HS-27A (cell line): ENCODE data around the gene LGALS12.

Experiments
- DNase-seq: peaks from one replicate; pipeline ENCODE4 v3.0.0-alpha.2; 2012; ENCODE audit warnings: low read depth, missing footprints

The LGALS12 gene, protein sequence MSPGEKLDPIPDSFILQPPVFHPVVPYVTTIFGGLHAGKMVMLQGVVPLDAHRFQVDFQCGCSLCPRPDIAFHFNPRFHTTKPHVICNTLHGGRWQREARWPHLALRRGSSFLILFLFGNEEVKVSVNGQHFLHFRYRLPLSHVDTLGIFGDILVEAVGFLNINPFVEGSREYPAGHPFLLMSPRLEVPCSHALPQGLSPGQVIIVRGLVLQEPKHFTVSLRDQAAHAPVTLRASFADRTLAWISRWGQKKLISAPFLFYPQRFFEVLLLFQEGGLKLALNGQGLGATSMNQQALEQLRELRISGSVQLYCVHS

DNA sequence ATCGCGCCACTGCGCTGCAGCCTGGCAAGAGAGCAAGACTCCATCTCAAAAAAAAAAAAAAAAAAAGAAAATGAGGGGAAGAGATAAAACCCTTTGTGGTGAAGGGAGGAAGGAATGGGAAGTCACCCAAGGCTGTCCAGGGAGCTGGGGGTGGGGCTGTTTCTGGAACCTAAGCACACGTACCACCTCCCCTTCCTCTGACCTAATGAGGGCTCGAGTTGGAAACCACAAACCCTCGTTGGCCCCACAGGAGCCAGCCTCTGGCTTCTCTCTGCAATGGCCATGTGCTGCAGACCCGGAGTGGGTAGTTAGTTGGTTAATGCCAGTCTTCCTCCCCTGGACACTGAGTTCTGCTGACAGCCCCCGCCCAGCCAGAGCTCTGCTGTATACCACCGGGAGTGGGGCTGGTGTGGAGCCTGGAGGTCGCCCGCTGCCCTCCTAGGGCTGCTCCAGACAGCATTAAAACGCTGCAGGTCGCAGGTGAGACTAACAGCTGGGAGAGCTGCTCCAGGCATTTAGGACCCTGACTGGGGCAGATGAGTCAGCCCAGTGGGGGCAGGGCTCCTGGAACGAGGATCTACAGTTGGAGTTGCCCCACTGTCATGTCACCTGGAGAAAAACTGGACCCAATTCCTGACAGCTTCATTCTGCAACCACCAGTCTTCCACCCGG, at the start of gene LGALS12:
LGALS12 (plus strand) TSS at position 228 of the 672 bp plus-strand sequence; CDS start at position 603, 375 bp downstream.
- no peak for DNase-seq

DNA sequence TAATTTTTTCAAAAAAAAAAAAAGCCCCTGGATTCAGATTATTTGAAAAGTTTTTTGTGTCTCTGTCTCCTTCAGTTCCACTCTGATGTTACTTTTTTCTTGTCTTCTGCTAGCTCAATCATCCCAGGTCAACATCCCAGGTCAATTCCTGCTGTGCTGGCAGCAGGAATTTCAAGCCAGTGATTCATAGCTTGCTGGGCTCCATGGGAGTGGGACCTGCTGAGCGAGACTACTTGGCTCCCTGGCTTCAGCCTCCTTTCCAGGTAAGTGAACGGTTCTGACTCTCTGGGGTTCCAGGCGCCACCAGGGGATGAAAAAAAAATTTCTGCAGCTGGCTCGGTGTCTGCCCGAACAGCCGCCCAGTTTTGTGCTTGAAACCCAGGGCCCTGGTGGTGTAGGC, 46.3 kb upstream of the LGALS12 start:
- no peak for DNase-seq

DNA sequence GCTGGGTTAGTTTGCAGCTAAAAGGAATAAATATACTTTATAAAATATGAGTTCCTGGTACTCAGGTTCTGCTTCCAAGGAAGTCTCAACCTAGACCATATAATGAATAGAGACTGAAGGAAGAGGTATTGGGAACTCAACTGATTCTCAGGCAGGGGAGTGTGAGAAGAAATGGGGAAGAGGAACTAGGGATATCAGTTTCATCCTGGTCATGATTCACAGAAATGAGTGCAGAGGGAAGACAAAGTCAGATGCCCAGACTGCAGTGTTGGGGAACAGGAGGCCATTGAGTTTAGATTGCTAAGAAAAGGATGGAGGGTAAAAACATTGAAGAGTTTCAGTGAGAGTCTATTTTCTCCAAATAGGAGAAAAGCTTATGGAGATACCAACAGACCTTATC, 43.7 kb upstream of the LGALS12 start:
- no peak for DNase-seq

DNA sequence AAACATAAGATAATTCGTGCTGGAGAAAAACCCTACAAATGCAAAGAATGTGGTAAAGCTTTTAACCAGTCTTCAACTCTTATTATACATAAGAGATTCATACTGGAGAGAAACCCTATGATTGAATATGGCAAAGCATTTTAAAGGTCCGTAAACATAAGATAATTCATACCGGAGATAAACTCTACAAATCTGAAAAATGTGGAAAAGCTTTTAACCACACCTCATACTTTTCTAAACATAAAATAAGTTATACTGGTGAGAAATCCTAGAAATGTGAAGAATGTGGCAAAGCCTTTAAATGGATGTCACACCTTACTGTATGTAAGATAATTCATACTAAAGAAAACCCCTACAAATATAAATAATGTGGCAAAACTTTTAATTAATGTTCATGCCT, 35.6 kb upstream of the LGALS12 start:
- DNase-seq: no peak

DNA sequence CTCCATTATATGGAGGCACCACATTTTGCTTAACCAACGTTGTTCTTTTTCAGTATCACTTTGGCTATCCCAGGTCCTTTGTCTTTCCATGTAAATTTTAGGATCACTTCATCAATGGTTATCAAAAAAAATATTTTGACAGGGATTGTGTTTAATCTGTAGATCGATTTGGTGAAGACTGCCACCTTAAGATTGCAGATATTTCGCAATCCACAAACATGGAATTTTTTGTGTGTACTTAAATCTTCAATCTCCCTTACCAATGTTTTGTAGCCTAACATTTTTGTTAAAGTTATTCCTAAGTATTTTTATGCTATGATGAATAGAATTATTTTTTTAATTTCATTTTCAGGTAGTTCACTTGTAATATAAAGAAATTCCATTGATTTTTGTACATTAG, 33.5 kb upstream of the LGALS12 start:
- no peak for DNase-seq

DNA sequence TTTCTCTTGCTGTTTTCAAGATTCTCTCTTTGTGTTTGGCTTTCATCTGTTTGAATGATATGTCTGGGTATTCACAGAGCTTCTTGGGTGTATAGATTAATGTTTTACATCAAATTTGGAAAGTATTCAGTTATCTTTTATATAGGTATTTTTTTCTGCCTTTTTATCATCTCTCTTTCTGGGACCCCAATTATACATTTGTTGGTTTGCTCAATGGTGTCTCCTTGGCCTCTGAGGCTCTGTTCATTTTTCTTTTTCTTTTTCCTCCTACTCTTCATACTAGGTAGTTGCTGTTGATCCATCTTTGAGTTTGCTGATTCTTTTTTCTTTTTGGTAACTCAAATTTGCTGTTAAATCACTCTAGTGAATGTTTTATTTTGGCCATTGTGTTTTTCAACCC, 29.3 kb upstream of the LGALS12 start:
- no peak for DNase-seq

DNA sequence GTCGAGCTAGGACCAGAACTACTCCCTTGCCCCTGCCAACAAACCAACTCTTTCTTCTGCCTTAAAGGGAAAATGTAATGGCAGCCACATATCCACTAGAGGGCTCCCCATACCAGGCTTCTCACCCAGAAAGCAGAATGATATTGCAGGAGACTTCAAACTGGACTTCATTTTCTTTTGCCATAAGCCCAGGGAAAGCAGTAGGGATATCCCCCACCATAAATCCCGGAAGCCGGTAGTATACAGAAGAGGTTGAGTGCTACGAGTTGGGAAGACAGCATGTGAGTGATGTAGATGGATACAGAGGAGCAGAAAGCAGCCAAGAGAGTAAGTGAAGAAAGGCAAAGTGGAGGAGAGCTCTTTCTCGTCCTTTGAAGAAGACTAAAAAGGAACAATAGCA, 27.0 kb upstream of the LGALS12 start:
- peak; percentile 41 for DNase-seq

DNA sequence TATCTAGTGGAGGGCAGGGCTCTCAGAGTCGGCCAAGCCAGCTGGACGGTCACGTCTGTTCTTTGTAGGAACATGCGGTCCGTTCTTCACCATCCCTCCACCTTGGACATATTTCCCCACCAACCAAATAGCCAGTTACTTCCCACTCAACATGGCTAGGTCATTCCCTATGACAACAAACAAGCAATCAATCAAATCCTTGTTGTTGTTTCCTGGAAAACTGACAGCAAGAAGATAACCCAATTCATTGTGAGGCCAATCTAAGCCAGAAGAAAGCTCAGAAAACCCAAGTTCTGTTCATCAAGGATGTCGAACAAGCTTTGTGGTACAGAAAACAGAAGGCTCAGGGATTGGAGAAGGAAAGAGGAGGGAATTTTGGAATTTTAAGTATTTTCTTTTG, 25.8 kb upstream of the LGALS12 start:
- no peak for DNase-seq

DNA sequence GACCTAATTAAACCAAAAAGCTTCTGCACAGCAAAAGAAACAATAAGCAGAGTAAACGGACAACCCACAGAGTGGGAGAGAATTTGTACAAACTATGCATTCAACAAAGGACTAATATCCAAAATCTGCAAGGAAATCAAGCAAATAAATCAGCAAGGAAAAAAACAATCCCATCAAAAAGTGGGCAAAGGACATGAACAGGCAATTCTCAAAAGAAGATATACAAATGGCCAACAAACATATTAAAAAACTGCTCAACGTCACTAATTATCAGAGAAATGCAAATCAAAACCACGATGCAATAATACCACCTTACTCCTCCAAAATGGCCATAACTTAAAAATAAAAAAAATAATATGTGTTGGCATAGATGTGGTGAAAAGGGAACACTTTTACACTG, 20.1 kb upstream of the LGALS12 start:
- DNase-seq: no peak

DNA sequence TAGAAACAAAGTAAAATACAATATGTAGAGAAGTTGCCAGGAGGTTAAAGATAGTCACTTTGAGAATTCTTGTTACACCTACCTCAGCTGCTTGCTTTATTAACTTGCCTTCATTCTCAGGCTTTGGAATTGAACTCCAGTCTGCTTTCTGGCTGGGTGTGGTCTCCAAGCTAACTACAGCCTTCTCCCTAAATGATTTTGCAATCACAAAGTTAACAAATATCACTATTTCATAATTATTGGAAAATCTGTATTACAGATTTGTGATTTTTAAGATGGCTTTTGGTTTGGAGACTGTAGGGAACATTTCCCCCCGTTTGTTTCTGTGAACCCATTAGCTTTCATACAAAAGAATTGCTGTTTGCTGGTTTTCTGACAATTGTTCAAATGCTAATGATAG, 17.1 kb upstream of the LGALS12 start:
- DNase-seq: no peak

DNA sequence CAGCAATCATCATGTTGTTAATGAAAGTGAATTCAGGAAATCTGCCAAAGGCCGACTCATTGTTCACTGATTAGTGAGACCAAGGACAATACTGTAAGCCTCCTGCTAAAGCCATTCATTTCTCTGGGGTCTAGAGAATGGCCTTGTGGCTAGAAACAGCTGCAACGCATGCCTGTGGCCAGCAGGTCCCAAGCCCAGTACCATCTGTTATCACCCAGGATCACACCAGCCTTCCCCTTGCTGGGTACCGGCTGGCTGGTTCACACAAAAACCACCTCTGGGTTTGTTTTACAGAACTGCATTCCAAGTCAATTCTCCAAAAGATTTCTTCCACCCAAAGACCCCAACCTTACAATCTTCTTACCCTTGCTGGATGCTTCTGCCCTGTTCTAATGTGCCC, 16.0 kb upstream of the LGALS12 start:
- DNase-seq: no peak

DNA sequence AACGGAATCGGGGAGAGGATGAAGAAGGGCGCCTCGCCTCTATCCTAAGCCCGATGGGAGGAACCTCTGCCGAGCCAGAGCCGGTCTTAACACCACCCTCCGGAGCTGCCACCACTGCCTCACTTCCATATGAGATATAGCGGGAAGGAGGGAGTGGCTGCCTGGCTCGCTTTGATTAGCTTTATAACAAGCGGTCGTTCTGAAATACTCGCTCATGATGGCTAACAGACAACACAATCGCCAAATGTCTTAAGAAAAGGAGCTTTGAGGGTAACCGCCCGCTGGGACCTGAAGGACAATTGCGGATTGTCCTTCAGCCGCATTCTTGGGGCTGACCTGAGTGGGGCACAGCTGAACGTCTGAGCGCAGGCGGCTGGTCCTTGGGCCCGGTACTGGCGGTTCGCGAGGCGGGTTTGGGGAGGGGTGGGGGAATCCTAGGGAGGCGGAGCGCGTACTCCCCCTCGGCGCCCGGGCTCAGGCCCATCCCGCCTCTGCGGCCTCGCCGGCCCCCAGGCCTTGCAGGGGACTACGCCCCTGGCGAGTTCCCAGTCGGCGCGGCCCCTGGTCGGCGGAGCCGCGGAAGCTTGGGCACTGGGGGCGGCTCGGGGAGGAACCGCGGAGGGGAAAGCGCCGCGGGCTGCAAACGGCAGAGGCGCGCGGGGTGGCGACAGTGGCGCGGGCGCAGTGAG, 15.2 kb upstream of the LGALS12 start, which contains the start of gene PLAAT5:
PLAAT5 (minus strand) TSS at position 617 of the 689 bp plus-strand sequence; CDS start at position 484, 133 bp downstream.
- DNase-seq: no peak

DNA sequence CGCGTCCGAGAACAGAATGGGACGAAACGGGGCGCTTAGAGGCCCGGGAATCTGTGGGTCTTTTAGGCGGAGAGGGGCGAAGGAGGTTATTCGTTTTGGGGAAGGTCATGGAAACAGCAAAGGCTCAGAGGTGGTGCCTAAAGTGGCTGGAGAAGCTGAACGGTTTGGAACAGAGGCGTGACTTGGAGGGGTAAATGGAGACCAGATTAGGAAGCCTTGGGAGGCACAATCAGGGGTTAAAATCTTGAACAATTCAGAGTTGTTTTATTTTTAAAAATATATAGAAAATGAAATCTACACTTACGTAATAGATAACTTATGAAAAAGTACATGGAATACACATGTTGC, 14.7 kb upstream of the LGALS12 start:
- DNase-seq: no peak

DNA sequence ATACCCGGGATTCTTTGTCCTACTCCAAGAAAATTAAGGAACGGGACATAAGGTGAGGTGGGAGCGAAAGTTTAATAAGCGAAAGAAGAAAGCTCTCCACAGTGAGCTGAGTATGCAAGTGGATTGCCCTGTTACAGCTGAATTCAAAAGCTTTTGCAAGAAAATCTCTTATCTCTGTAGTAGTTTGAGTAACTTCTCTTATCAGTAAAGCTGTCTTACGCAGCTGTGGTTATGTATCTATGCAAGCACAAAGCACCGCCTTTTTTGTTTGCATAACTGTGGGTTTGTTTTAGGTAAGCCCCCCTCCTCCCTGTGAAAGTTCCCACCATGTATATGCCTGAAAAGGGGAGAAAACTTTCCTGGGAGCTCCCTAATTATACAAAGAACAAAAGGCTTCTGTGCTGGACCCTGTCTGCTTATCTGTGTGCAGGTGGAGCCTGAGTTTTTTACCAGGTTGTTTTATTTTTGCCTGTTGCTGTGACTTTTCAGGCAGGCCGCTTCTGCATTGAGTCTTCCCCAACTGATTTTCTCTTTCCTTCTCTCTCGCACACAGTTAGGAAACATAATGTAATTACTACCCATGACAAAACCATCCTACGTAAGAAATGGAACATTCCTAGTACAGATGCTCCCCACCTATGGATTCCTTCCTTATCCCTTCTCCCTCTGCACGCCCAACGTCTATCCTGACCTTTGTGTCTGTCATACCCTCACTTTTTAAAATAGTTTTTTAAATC, 14.1 kb upstream of the LGALS12 start:
- DNase-seq: no peak

DNA sequence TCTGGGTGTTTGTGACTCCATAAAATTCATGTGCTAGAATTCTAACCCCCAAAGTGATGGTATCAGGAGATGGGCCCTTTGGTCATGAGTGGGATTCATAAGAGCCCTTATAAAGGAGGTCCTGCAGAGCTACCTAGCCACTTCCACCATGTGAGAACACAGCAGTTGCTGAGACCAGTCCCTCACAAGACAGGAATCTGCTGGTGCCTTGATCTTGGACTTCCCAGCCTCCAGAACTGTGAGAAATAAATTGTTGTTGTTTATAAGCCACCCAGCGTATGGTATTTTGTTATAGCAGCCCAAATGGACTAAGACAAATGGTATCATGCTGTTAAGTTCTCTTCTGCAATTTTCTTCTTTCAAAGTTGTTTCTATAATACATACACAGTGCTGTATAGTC, 13.4 kb upstream of the LGALS12 start:
- DNase-seq: no peak

DNA sequence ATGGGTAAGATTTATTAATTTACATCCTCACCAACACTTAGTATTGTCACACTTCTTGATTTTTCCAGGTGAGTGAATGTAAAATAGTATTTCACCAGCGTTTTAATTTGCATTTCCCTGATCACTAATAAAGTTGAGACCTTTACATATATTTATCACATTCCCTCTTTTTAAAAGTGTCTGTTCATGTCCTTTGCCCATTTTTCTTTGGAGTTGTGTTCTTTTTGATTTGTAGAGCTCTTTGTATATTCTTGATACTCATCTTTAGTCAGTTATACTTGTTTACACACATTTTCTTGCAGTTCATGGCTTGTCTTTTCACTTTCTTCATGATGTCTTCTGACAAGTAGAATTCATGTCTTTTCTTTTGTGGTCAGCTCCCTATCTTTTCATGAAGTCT, 12.8 kb upstream of the LGALS12 start:
- no peak for DNase-seq

DNA sequence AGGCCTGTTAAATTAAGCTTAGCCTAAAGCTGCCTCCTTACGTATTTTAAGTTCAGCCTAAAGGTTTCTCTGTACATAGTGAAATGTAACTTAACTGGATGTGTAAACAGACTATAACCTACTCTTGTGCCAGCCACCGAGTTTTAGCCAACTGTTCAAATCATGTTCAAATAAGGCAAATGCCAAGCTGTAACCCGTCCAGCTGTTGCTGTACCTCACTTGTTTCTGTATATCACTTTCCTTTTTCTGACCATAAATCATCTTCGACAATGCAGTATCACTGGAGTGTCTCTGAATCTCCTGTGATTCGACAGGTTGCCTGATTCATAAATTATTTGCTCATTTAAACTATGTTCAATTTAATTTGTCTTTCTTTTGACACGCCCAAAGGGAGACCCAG, 10.9 kb upstream of the LGALS12 start:
- no peak for DNase-seq

DNA sequence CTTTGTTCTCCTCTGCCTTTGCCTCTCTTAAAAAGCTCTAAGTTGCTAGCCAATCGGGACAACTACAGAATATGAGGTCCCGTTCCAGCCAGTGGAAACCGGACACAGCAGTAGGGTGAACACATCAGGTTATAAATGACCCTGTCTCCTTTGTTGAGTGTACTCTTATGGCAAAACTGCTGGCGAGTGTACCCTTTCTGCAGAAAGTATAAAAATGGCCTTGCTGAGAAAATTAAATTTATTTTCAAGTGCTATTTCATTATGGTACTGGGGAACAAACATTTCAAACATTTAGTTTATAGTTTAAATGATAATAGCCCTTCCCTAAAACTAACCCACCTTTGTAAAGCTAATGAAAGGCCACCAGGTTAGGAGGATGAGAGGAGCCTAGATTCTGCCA, 6.0 kb upstream of the LGALS12 start:
- DNase-seq: no peak

DNA sequence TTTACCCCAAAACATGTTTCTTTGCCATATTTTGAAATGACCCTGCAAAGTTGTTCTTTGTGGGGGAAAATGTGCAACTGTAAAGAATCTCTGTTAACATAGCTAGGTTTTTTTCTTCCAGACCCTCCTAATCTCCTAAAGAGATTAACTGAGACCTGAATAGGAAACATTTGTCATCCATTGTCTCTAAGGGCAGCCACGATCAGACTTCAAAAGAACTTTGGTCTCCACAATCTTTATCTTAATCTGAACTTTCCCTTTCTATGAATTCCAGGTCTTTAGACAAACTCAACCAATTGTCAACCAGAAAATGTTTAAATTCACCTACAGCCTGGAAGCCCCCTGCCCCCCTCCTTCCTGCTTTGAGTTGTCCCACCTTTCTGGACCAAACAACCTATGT, 4.6 kb upstream of the LGALS12 start:
- DNase-seq: no peak

DNA sequence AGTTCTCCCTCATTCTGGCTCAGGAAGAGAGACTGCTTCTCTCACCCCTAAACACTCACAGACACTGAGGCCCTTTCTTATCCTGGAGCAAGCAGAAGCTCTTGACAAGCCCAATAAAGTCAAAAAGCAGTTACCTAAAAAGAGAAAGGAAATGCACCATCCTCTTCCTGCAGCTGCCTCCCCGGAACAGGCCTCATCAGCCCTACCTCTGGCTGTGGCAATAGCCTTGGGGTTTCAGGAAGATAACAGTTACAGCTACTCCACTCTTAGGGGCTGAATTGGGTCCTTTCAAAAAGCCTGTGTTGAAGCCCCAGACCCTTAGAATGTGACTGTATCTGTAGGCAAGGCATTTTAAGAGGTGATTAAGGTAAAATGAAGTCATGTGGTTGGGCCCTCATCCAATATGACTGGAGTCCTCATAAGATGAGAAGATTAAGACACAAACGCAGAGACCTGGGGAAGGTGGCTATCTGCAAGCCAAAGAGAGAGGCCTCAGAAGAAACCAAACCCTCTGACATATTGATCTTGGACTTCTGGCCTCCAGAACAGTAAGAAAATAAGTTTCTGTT, 3.5 kb upstream of the LGALS12 start:
- DNase-seq: no peak

DNA sequence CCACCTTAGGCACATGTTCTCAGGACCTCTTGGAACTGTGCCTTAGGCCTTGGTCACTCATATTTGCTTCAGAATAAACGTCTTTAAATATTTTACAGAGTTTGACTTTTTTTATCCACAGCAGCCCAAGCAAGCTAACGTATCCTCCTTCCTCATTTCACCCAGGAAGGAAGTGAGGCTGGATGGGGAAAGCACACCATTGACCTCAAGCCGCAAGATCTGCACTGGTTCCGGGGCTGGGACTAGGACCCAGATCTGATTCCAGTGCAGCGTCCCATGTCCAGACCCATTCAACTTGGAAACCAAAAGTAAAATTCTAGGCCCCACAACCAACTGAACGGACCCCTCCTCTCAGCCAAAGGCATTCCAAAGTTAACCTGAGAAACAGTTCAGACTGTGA, 2.4 kb upstream of the LGALS12 start:
- no peak for DNase-seq

DNA sequence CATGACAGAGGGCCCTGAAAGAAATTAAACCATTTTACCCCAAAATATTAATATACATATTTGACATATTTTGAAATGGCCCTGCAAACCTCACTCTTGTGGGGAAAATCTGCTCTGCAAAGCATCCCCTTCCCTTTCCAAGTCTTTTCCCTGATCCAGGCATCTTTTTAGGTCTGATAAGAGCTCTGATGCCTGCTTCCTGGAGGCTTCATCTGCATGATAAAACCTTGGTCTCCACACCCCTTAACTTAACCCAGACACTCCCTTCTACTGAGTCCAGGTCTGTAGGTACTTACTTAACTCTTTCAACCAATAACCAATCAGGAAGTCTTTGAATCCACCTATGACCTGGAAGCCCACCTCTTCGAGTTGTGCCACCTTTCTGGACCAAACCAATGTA, 1.8 kb upstream of the LGALS12 start:
- DNase-seq: no peak
